AG08396 (cell line): Measurements from ENCODE around the gene MECP2.
"Not testable (repeated sequence)": the region's sequence is repeated elsewhere in the genome, so short reads cannot be mapped to it uniquely, and the experiment has no call there.

ENCODE experiments used
- DNase-seq: peaks from one replicate; pipeline ENCODE4 v3.0.0; 2012; ENCODE audit warnings: low spot score, mixed read lengths

Gene MECP2

GRCh38 chrX:153993079-153993478 is 104.4 kb downstream of the MECP2 start:
- DNase-seq = no peak

GRCh38 chrX:153992180-153992579 is 105.3 kb downstream of the MECP2 start:
- DNase-seq = no peak

- no peak for DNase-seq
These were observed 106.4 kb downstream of the MECP2 start for GRCh38 chrX:153991013-153991580.

- no peak for DNase-seq
These were observed 107.4 kb downstream of the MECP2 start for GRCh38 chrX:153989973-153990655.

GRCh38 chrX:153988493-153988892 is 109.0 kb downstream of the MECP2 start:
- DNase-seq = no peak

- DNase-seq = no peak
These were observed 113.0 kb downstream of the MECP2 start for GRCh38 chrX:153984351-153985178.

GRCh38 chrX:153983321-153983801 is 114.2 kb downstream of the MECP2 start:
- DNase-seq = no peak

- DNase-seq = no peak
These were observed 115.6 kb downstream of the MECP2 start for GRCh38 chrX:153981771-153982533.

GRCh38 chrX:153981231-153981630 is 116.3 kb downstream of the MECP2 start:
- no peak for DNase-seq

- DNase-seq = not testable (repeated sequence)
These were observed 117.1 kb downstream of the MECP2 start for GRCh38 chrX:153980394-153980793.

- DNase-seq = no peak
These were observed 122.7 kb downstream of the MECP2 start for GRCh38 chrX:153974726-153975286.

GRCh38 chrX:153974003-153974725 is 123.4 kb downstream of the MECP2 start:
- no peak for DNase-seq

- no peak for DNase-seq
These were observed 124.2 kb downstream of the MECP2 start for GRCh38 chrX:153973127-153974002.

- DNase-seq = peak; percentile 95
These were observed 125.0 kb downstream of the MECP2 start, which contains the start of gene TMEM187 for GRCh38 chrX:153972368-153973126. Gene TMEM187 (plus strand): TSS chrX:153972754. CDS start chrX:153982063, 9,309 bp downstream.
